Natural killer cell (primary cell): ENCODE results near the gene CPA3. TPM values are rescaled to one million over a fixed set of nuclear protein-coding genes. Genes with fewer than 3 reads are reported as not detected.

Experiments used
- ATAC-seq, 3 donors: fragments of 150-1000 bp in 2 of 3; fragments of 200-7000 bp in 1 of 3; cut with Tn5 transposase; 1 replicate in 1 of 3; 2 replicates in 2 of 3; pipeline ENCODE4 v1.10.0; 2021; ENCODE audit warnings: mild to moderate bottlenecking in 2 of 3, moderate library complexity in 2 of 3
- DNase-seq, 2 donors: peaks; one replicate each; pipeline versions ENCODE4 v3.0.0 to v3.0.0-alpha.2; 2013 to 2021; ENCODE audit warnings: mixed read lengths in 1 of 2
- H3K27ac ChIP-seq: one replicate; pipeline ENCODE4 v1.5.1; 2013; ENCODE audit warnings: mild to moderate bottlenecking, low read length
- H3K27me3 ChIP-seq: one replicate; pipeline ENCODE4 v1.6.1; 2013; ENCODE audit warnings: low read length; ENCODE audit not compliant: control insufficient read depth, insufficient read depth
- H3K36me3 ChIP-seq: one replicate; pipeline ENCODE4 v1.6.1; 2013; ENCODE audit warnings: low read length; ENCODE audit not compliant: control insufficient read depth, insufficient read depth
- H3K4me1 ChIP-seq: one replicate; pipeline ENCODE4 v1.6.1; 2013; ENCODE audit warnings: low read length; ENCODE audit not compliant: control insufficient read depth, insufficient read depth
- H3K4me3 ChIP-seq: one replicate; pipeline ENCODE4 v1.5.1; 2013; ENCODE audit warnings: low read length
- H3K9me3 ChIP-seq: one replicate; pipeline ENCODE4 v1.6.1; 2013; ENCODE audit warnings: low read length; ENCODE audit not compliant: control insufficient read depth, insufficient read depth
- H3K27ac Mint-ChIP-seq, 2 donors: one replicate each; pipeline ENCODE4 v1.8.0; 2022; ENCODE audit warnings: mild to moderate bottlenecking in 2 of 2, mixed read lengths in 2 of 2, moderate library complexity in 1 of 2
- H3K27me3 Mint-ChIP-seq, 2 donors: one replicate each; pipeline ENCODE4 v1.8.0; 2022; ENCODE audit warnings: low read depth in 2 of 2, mixed read lengths in 2 of 2
- H3K36me3 Mint-ChIP-seq: one replicate; pipeline ENCODE4 v1.8.0; 2022; ENCODE audit warnings: mixed read lengths
- H3K4me1 Mint-ChIP-seq, 2 donors: one replicate each; pipeline ENCODE4 v1.8.0; 2022; ENCODE audit warnings: mixed read lengths in 2 of 2
- H3K4me3 Mint-ChIP-seq: one replicate; pipeline ENCODE4 v1.8.0; 2022; ENCODE audit warnings: mild to moderate bottlenecking, moderate library complexity, mixed read lengths
- H3K9me3 Mint-ChIP-seq, 2 donors: one replicate each; pipeline ENCODE4 v1.8.0; 2022; ENCODE audit warnings: mixed read lengths in 2 of 2
- WGBS: methylation state at CpG from one replicate; pipeline ENCODE4 v1.1.7; 2013; ENCODE audit warnings: missing lambda C conversion rate; ENCODE audit not compliant: insufficient coverage; 5-methylcytosine and 5-hydroxymethylcytosine counted together
- intact Hi-C: fragments of 100-400 bp; cut with micrococcal nuclease; formaldehyde crosslinking; loops from one replicate; pipeline ENCODE4 v1.14.2; 2022
- total RNA-seq, 4 donors: library from RNA; stranded (reverse); fragments of 120-200 nt in 1 of 4; gene quantifications; one replicate each; pipeline versions ENCODE4 v1.2.3 to v1.2.4, GENCODE V29; 2013 to 2022
- TF ChIP-seq, protein P1 (sequence below): fragments of 200-600 bp; IDR thresholded peaks from one replicate; pipeline ENCODE4 v1.8.0; 2022; ENCODE audit warnings: antibody characterized with exemption

Gene CPA3
- total RNA-seq, 3 donors from 2014 or later (not counting 1 experiment from before 2014, with no cell fraction given), result 1.1 to 59.7 TPM; not detected in 1

DNA sequence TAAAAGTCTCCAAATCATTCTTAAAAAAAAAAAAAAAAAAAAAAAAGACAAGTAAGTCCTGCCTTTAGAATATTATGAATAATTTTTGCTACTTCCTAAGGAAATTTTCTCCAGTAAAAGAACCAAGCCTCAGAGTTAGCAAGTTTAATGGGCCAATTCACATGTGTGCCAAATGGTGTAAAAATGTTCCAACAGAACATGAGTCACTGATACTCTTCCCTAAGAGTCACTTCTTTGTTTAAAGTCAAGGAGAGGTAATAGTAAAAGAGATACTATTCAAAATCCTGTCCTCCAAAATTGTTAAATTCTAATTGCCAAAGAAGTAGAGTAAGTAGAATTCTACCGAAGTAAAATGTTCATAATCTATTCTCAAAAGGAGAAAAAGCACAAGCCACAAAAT is 17.7 kb upstream of the CPA3 start:
- H3K9me3 Mint-ChIP-seq, result no peaks in the 10 kb centered on the region
- H3K27ac Mint-ChIP-seq, result no peak overlapping the region
- ATAC-seq (no peak), DNase-seq (no peak)
- Histone ChIP-seq H3K9me3 (no peaks in the 10 kb centered on the region), H3K27me3 (no peaks in the 10 kb centered on the region), H3K4me3 (no peak overlapping the region), H3K27ac (no peak overlapping the region), H3K4me1 (no peaks in the 10 kb centered on the region), H3K36me3 (no peaks in the 10 kb centered on the region)
- H3K4me3 Mint-ChIP-seq, result no peak overlapping the region
- H3K4me1 Mint-ChIP-seq, result no peaks in the 10 kb centered on the region
- intact Hi-C loops, result no loop called here
- TF ChIP-seq, protein P1, sequence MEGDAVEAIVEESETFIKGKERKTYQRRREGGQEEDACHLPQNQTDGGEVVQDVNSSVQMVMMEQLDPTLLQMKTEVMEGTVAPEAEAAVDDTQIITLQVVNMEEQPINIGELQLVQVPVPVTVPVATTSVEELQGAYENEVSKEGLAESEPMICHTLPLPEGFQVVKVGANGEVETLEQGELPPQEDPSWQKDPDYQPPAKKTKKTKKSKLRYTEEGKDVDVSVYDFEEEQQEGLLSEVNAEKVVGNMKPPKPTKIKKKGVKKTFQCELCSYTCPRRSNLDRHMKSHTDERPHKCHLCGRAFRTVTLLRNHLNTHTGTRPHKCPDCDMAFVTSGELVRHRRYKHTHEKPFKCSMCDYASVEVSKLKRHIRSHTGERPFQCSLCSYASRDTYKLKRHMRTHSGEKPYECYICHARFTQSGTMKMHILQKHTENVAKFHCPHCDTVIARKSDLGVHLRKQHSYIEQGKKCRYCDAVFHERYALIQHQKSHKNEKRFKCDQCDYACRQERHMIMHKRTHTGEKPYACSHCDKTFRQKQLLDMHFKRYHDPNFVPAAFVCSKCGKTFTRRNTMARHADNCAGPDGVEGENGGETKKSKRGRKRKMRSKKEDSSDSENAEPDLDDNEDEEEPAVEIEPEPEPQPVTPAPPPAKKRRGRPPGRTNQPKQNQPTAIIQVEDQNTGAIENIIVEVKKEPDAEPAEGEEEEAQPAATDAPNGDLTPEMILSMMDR, result no peak
- H3K36me3 Mint-ChIP-seq, result no peaks in the 10 kb centered on the region
- WGBS, result no CpG with 5 or more reads among the region's 1 CpG
- H3K27me3 Mint-ChIP-seq, result peaks cover 0 to 5% of the 10 kb centered on the region in 2 donors

DNA sequence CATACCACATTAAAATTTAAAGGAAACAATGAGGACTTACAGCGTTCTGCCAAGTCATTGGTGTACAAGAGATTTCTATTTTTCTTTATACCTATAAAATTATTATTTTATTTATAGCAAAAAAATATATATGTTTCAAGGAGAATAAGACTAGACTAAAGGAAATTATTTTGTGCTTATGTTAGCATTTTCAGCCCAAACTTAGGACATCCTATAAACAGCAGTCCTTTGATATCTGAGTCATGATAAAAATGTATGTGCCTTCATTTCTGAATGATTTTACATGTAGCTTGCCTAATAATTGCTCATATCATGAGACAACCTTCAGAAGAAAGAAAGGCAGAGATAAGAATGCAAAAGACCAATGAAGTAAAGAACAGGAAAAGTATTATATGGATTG is 16.7 kb upstream of the CPA3 start:
- Histone ChIP-seq H3K4me3 (no peak overlapping the region), H3K9me3 (no peaks in the 10 kb centered on the region), H3K27me3 (no peaks in the 10 kb centered on the region), H3K27ac (no peak overlapping the region), H3K36me3 (no peaks in the 10 kb centered on the region), H3K4me1 (no peaks in the 10 kb centered on the region)
- no CpG with 5 or more reads among the region's 1 CpG for WGBS
- no peak overlapping the region for H3K27ac Mint-ChIP-seq
- DNase-seq, result no peak
- H3K27me3 Mint-ChIP-seq, result peaks cover 3 to 5% of the 10 kb centered on the region in 2 donors
- TF ChIP-seq, protein P1, result no peak
- no peaks in the 10 kb centered on the region for H3K4me1 Mint-ChIP-seq
- ATAC-seq, result no peak
- H3K36me3 Mint-ChIP-seq, result no peaks in the 10 kb centered on the region
- intact Hi-C loops, result no loop called here
- H3K4me3 Mint-ChIP-seq, result no peak overlapping the region
- no peaks in the 10 kb centered on the region for H3K9me3 Mint-ChIP-seq

DNA sequence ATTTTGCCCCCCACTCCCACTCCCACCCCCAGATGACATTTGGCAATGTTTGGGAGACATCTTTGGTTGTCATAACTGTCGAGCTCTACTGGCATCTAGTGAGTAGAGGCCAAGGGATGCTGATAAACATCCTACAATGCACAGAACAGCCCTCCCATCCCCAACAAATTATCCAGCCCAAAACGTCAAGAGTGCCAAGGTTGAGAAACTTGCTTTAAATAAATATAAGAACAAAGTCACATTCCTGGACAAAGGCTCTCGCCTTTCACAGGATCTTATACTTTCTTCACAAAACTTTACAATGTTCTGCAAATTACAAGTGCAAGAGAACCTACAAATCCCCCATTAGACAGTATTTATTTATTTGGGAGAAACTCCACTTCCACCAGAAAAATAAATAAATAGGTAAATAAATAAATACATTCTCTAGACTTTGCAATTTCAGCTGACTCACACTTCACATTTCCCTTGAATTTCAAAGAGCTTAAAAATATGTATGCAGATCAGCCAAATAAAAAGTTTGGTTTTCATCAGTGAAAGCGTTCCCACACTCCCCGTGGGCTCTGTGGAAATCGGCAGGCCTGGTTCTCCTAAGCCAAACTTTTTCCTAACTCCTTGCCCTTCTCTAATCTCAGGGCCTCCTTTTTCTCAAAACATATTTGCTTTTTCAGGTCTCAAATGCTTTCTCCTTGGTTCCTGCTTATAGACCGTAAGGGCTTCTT is 12.7 kb upstream of the CPA3 start:
- H3K9me3 Mint-ChIP-seq, result no peaks in the 10 kb centered on the region
- H3K9me3 ChIP-seq, result no peaks in the 10 kb centered on the region
- TF ChIP-seq, protein P1, result no peak
- H3K4me1 ChIP-seq, result no peaks in the 10 kb centered on the region
- H3K27ac Mint-ChIP-seq, result no peak overlapping the region
- no peaks in the 10 kb centered on the region for H3K36me3 Mint-ChIP-seq
- peaks cover 7 to 13% of the 10 kb centered on the region in 2 donors for H3K27me3 Mint-ChIP-seq
- WGBS, result 92% methylated on average over 7 of the region's 7 CpGs
- H3K27me3 ChIP-seq, result no peaks in the 10 kb centered on the region
- DNase-seq (no peak), ATAC-seq (no peak)
- no peak overlapping the region for H3K4me3 ChIP-seq
- H3K4me3 Mint-ChIP-seq, result no peak overlapping the region
- no peaks in the 10 kb centered on the region for H3K4me1 Mint-ChIP-seq
- H3K27ac ChIP-seq, result no peak overlapping the region
- H3K36me3 ChIP-seq, result no peaks in the 10 kb centered on the region
- intact Hi-C loops, result no loop called here

DNA sequence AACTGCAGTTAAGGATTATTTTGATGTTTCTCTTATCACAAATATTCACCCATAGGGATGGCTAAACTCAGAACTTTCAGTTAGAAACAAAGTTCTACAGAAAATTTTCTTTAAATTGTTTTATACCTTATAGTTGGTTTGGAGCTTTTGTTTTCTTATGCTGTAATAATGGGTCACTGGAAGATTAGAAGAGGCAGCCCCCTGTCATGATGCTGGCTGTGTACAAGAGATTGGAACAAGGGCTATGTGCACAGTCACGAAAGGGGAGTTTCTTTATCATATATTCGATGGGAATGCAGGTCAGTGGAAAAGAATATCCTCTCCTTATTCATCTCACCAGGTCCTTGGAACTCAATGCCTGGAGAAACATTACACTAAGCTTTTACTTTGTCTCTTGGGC is 12.0 kb upstream of the CPA3 start:
- ATAC-seq (no peak), DNase-seq (no peak)
- Histone ChIP-seq H3K36me3 (no peaks in the 10 kb centered on the region), H3K4me3 (no peak overlapping the region), H3K4me1 (no peaks in the 10 kb centered on the region), H3K27me3 (no peaks in the 10 kb centered on the region), H3K27ac (no peak overlapping the region), H3K9me3 (no peaks in the 10 kb centered on the region)
- no peak overlapping the region for H3K4me3 Mint-ChIP-seq
- H3K9me3 Mint-ChIP-seq, result no peaks in the 10 kb centered on the region
- TF ChIP-seq, protein P1, result no peak
- no peak overlapping the region for H3K27ac Mint-ChIP-seq
- H3K4me1 Mint-ChIP-seq, result no peaks in the 10 kb centered on the region
- 58% methylated on average over 2 of the region's 2 CpGs for WGBS
- intact Hi-C loops, result no loop called here
- peaks cover 7 to 13% of the 10 kb centered on the region in 2 donors for H3K27me3 Mint-ChIP-seq
- no peaks in the 10 kb centered on the region for H3K36me3 Mint-ChIP-seq
